Neural crest cell (in vitro differentiated cells): Measurements from ENCODE around the gene OSBPL1A. TPM values are rescaled to one million over a fixed set of nuclear protein-coding genes. Genes with fewer than 3 reads are reported as not detected.

Source experiments
- DNase-seq: peaks from one replicate; pipeline ENCODE4 v3.0.0; 2021; ENCODE audit warnings: low read depth, mixed read lengths, low spot score
- H3K27ac Mint-ChIP-seq: one replicate; pipeline ENCODE4 v1.8.0; 2021; ENCODE audit warnings: mild to moderate bottlenecking, mixed read lengths; ENCODE audit not compliant: unreplicated experiment
- H3K27me3 Mint-ChIP-seq: 2 replicates; pipeline ENCODE4 v1.8.0; 2021; ENCODE audit warnings: low read depth, mild to moderate bottlenecking, mixed read lengths
- H3K36me3 Mint-ChIP-seq: 2 replicates; pipeline ENCODE4 v1.8.0; 2021; ENCODE audit warnings: low read depth, mild to moderate bottlenecking, mixed read lengths
- H3K4me1 Mint-ChIP-seq: 2 replicates; pipeline ENCODE4 v1.8.0; 2021; ENCODE audit warnings: mixed read lengths
- H3K4me3 Mint-ChIP-seq: one replicate; pipeline ENCODE4 v1.8.0; 2021; ENCODE audit warnings: mild to moderate bottlenecking, mixed read lengths
- H3K9me3 Mint-ChIP-seq: 2 replicates; pipeline ENCODE4 v1.8.0; 2021; ENCODE audit warnings: mixed read lengths
- CTCF ChIP-seq: fragments of 200-600 bp; sonication (generic); conservative IDR thresholded peaks from 2 replicates; pipeline ENCODE4 v1.5.0; 2021; ENCODE audit warnings: antibody characterized with exemption, mild to moderate bottlenecking
- total RNA-seq: library from RNA; stranded (reverse); gene quantifications from 2 replicates; pipeline ENCODE4 v1.2.1, GENCODE V29; 2021

OSBPL1A gene
- total RNA-seq, 1 donor from 2014 or later, result 45.8 TPM

- no peak for DNase-seq
- H3K27me3 Mint-ChIP-seq, result no peaks in the 10 kb centered on the region
- H3K27ac Mint-ChIP-seq, result no peak overlapping the region
- no peaks in the 10 kb centered on the region for H3K9me3 Mint-ChIP-seq
- H3K4me3 Mint-ChIP-seq, result no peak overlapping the region
- peaks cover 19% of the 10 kb centered on the region for H3K4me1 Mint-ChIP-seq
- TF ChIP-seq CTCF, result no peak
- peaks cover 2% of the 10 kb centered on the region for H3K36me3 Mint-ChIP-seq
Measured at GRCh38 chr18:24189664-24190346, 207.8 kb downstream of the OSBPL1A start.

- Mint-ChIP-seq H3K27me3 (no peaks in the 10 kb centered on the region), H3K36me3 (peaks cover 2% of the 10 kb centered on the region), H3K4me3 (no peak overlapping the region), H3K9me3 (no peaks in the 10 kb centered on the region), H3K4me1 (peaks cover 26% of the 10 kb centered on the region), H3K27ac (no peak overlapping the region)
- DNase-seq, result no peak
- TF ChIP-seq CTCF, result no peak
Measured at GRCh38 chr18:24189007-24189528, 208.6 kb downstream of the OSBPL1A start.

- no peak for TF ChIP-seq CTCF
- no peak overlapping the region for H3K4me3 Mint-ChIP-seq
- peaks cover 2% of the 10 kb centered on the region for H3K36me3 Mint-ChIP-seq
- no peaks in the 10 kb centered on the region for H3K27me3 Mint-ChIP-seq
- H3K4me1 Mint-ChIP-seq, result peaks cover 27% of the 10 kb centered on the region
- no peaks in the 10 kb centered on the region for H3K9me3 Mint-ChIP-seq
- no peak overlapping the region for H3K27ac Mint-ChIP-seq
- no peak for DNase-seq
Measured at GRCh38 chr18:24188120-24188519, 209.5 kb downstream of the OSBPL1A start.

GRCh38 chr18:24187689-24188088, 209.9 kb downstream of the OSBPL1A start:
- no peak for TF ChIP-seq CTCF
- Mint-ChIP-seq H3K36me3 (peaks cover 2% of the 10 kb centered on the region), H3K4me1 (peaks cover 27% of the 10 kb centered on the region), H3K27ac (no peak overlapping the region), H3K4me3 (no peak overlapping the region), H3K27me3 (no peaks in the 10 kb centered on the region), H3K9me3 (no peaks in the 10 kb centered on the region)
- no peak for DNase-seq

- Mint-ChIP-seq H3K36me3 (peaks cover 2% of the 10 kb centered on the region), H3K4me1 (peaks cover 27% of the 10 kb centered on the region), H3K27me3 (no peaks in the 10 kb centered on the region), H3K27ac (no peak overlapping the region), H3K9me3 (no peaks in the 10 kb centered on the region), H3K4me3 (no peak overlapping the region)
- no peak for DNase-seq
- TF ChIP-seq CTCF, result no peak
Measured at GRCh38 chr18:24187049-24187448, 210.6 kb downstream of the OSBPL1A start.
